ENCODE results near the gene ADISSP. TPM values are rescaled to one million over a fixed set of nuclear protein-coding genes. Genes with fewer than 3 reads are reported as not detected.

The ADISSP gene
- total RNA-seq, 3 donors from 2014 or later (not counting 1 experiment from before 2014, with no cell fraction given) = 10.1 to 13.5 (median 12.3) TPM

- H3K4me3 ChIP-seq (ENCODE audit: low read length) = no peak overlapping the region
- Mint-ChIP-seq H3K4me3 (no peak overlapping the region), H3K27ac (peak overlapping the region; percentile 95 to 99), H3K9me3 (no peaks in the 10 kb centered on the region), H3K4me1 (peaks cover 67 to 82% of the 10 kb centered on the region in 2 donors), H3K36me3 (no peaks in the 10 kb centered on the region), H3K27me3 (ENCODE audit: low read depth in 2 of 2) (no peaks in the 10 kb centered on the region)
- DNase-seq = peak in 1 of 2 donors; percentile 74
- peak overlapping the region; percentile 42 for H3K27ac ChIP-seq (ENCODE audit: low read length)
- no peaks in the 10 kb centered on the region for H3K9me3 ChIP-seq (ENCODE audit: control insufficient read depth, insufficient read depth, low read length)
- peaks cover 96% of the 10 kb centered on the region for H3K4me1 ChIP-seq (ENCODE audit: control insufficient read depth, insufficient read depth, low read length)
- intact Hi-C loops (cut with micrococcal nuclease) = no loop called here
- H3K36me3 ChIP-seq (ENCODE audit: control insufficient read depth, insufficient read depth, low read length) = no peaks in the 10 kb centered on the region
- 59% methylated on average over 7 of the region's 12 CpGs for WGBS (ENCODE audit: insufficient coverage)
- H3K27me3 ChIP-seq (ENCODE audit: control insufficient read depth, insufficient read depth, low read length) = no peaks in the 10 kb centered on the region
- ATAC-seq = no peak
- TF ChIP-seq, protein P1, sequence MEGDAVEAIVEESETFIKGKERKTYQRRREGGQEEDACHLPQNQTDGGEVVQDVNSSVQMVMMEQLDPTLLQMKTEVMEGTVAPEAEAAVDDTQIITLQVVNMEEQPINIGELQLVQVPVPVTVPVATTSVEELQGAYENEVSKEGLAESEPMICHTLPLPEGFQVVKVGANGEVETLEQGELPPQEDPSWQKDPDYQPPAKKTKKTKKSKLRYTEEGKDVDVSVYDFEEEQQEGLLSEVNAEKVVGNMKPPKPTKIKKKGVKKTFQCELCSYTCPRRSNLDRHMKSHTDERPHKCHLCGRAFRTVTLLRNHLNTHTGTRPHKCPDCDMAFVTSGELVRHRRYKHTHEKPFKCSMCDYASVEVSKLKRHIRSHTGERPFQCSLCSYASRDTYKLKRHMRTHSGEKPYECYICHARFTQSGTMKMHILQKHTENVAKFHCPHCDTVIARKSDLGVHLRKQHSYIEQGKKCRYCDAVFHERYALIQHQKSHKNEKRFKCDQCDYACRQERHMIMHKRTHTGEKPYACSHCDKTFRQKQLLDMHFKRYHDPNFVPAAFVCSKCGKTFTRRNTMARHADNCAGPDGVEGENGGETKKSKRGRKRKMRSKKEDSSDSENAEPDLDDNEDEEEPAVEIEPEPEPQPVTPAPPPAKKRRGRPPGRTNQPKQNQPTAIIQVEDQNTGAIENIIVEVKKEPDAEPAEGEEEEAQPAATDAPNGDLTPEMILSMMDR (IDR thresholded peaks at IDR 0.05) = no peak
Observed at GRCh38 chr20:3813848-3814581, 46.5 kb upstream of the ADISSP start.

DNA sequence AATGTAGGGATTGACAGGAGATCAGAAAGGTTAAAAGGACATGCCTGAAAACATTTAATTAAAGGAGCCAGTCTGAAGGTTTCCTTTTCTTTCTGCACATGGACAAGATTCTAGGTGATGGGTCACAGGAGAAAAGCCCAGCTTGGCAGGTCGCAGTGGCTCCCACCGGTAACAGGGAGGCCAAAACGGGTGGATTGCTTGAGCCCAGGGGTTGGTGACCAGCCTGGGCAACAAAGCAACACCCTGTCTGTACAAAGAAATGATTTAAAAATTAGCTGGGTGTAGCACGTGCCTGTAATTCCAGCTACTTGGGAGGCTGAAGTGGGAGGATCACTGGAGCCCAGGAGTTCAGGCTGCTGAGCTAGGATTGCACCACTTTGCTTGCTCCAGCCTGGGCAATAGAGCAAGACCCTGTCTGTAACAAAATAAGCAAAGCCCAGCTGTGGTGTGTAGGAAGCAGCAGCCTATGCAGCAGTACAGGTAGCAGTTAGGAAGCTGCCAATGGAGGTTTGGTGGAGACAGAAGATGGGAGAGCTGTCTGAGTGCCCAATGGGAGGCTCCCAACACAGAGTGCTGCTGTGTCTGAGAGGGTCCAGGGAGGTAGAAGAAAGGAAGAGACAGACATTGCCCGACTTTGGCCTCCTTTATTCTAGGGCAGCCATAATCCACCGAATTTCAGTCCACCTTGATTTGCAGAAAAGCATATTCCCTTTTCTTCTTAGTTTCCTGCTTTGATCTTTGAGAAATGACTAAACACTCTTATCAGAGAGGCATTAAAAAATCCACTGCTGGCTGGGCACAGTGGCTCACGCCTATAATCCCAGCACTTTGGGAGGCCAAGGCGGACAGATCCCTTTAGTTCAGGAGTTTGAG, 45.7 kb upstream of the ADISSP start:
- peaks cover 59 to 74% of the 10 kb centered on the region in 2 donors for H3K4me1 Mint-ChIP-seq
- H3K9me3 Mint-ChIP-seq = no peaks in the 10 kb centered on the region
- no peaks in the 10 kb centered on the region for H3K36me3 ChIP-seq (ENCODE audit: control insufficient read depth, insufficient read depth, low read length)
- peak in 1 of 2 donors; percentile 20 for DNase-seq
- peaks cover 89% of the 10 kb centered on the region for H3K4me1 ChIP-seq (ENCODE audit: control insufficient read depth, insufficient read depth, low read length)
- no peaks in the 10 kb centered on the region for H3K36me3 Mint-ChIP-seq
- peak overlapping the region; percentile 95 to 99 for H3K27ac Mint-ChIP-seq
- no peaks in the 10 kb centered on the region for H3K9me3 ChIP-seq (ENCODE audit: control insufficient read depth, insufficient read depth, low read length)
- peak overlapping the region; percentile 42 for H3K27ac ChIP-seq (ENCODE audit: low read length)
- intact Hi-C loops (cut with micrococcal nuclease) = no loop called here
- no peak overlapping the region for H3K4me3 ChIP-seq (ENCODE audit: low read length)
- H3K27me3 ChIP-seq (ENCODE audit: control insufficient read depth, insufficient read depth, low read length) = no peaks in the 10 kb centered on the region
- 89% methylated on average over 8 of the region's 8 CpGs for WGBS (ENCODE audit: insufficient coverage)
- no peak for ATAC-seq
- no peaks in the 10 kb centered on the region for H3K27me3 Mint-ChIP-seq (ENCODE audit: low read depth in 2 of 2)
- H3K4me3 Mint-ChIP-seq = peak overlapping the region; percentile 21
- TF ChIP-seq, protein P1 (IDR thresholded peaks at IDR 0.05) = no peak

- peaks cover 89% of the 10 kb centered on the region for H3K4me1 ChIP-seq (ENCODE audit: control insufficient read depth, insufficient read depth, low read length)
- intact Hi-C loops (cut with micrococcal nuclease) = no loop called here
- H3K9me3 ChIP-seq (ENCODE audit: control insufficient read depth, insufficient read depth, low read length) = no peaks in the 10 kb centered on the region
- DNase-seq (no peak), ATAC-seq (no peak)
- peak overlapping the region; percentile 94 for H3K27ac ChIP-seq (ENCODE audit: low read length)
- H3K36me3 ChIP-seq (ENCODE audit: control insufficient read depth, insufficient read depth, low read length) = no peaks in the 10 kb centered on the region
- Mint-ChIP-seq H3K27ac (peak overlapping the region; percentile 95 to 99), H3K27me3 (ENCODE audit: low read depth in 2 of 2) (no peaks in the 10 kb centered on the region), H3K9me3 (no peaks in the 10 kb centered on the region), H3K4me3 (peak overlapping the region; percentile 94), H3K36me3 (no peaks in the 10 kb centered on the region), H3K4me1 (peaks cover 57 to 75% of the 10 kb centered on the region in 2 donors)
- 96% methylated on average over 8 of the region's 9 CpGs for WGBS (ENCODE audit: insufficient coverage)
- H3K27me3 ChIP-seq (ENCODE audit: control insufficient read depth, insufficient read depth, low read length) = no peaks in the 10 kb centered on the region
- peak overlapping the region; percentile 52 for H3K4me3 ChIP-seq (ENCODE audit: low read length)
- TF ChIP-seq, protein P1 (IDR thresholded peaks at IDR 0.05) = no peak
Observed at GRCh38 chr20:3812259-3812681, 44.7 kb upstream of the ADISSP start.

Data from natural killer cell (primary cell).